Lower leg skin (tissue), 3 donors: ENCODE measurements around the gene UQCRH.

ENCODE experiments used
- POLR2A ChIP-seq, 2 donors: fragments of 450-650 bp; IDR thresholded peaks; one replicate each; pipeline ENCODE4 v1.6.1; 2016 to 2017; ENCODE audit warnings: antibody characterized with exemption in 2 of 2, mild to moderate bottlenecking in 1 of 2, moderate library complexity in 1 of 2
- TF ChIP-seq, protein P1 (sequence below), 3 donors: fragments of 450-650 bp; IDR thresholded peaks; one replicate each; pipeline ENCODE4 v1.5.1; 2016; ENCODE audit warnings: antibody characterized with exemption in 3 of 3, mild to moderate bottlenecking in 3 of 3, moderate library complexity in 2 of 3

DNA sequence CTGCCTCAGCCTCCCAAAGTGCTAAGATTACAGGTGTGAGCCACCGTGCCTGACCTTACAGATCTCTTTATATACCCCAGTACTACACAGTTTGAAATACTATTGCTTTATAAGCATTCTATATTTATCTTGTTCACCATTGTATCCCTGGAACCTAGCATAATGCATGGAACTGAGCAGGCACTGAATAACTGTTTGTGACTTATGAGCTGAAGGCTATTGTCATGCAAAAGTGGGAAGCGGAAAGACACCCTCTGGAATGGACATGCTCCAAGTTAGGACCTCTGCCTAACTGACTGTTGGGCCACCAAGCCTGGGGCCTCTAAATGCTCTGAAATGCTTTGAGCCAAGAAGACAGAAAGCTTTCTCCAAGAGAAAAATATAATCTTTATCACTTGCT lies 8.2 kb upstream of the UQCRH start:
- TF ChIP-seq, protein P1, sequence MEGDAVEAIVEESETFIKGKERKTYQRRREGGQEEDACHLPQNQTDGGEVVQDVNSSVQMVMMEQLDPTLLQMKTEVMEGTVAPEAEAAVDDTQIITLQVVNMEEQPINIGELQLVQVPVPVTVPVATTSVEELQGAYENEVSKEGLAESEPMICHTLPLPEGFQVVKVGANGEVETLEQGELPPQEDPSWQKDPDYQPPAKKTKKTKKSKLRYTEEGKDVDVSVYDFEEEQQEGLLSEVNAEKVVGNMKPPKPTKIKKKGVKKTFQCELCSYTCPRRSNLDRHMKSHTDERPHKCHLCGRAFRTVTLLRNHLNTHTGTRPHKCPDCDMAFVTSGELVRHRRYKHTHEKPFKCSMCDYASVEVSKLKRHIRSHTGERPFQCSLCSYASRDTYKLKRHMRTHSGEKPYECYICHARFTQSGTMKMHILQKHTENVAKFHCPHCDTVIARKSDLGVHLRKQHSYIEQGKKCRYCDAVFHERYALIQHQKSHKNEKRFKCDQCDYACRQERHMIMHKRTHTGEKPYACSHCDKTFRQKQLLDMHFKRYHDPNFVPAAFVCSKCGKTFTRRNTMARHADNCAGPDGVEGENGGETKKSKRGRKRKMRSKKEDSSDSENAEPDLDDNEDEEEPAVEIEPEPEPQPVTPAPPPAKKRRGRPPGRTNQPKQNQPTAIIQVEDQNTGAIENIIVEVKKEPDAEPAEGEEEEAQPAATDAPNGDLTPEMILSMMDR (IDR thresholded peaks at IDR 0.05): no peak
- no peak for TF ChIP-seq POLR2A (IDR thresholded peaks at IDR 0.05)
